ENCODE data around the gene UST.

Gene UST

GRCh38 chr6:148881593-148882311, 134.9 kb downstream of the UST start:
- H2BK5ac ChIP-seq (ENCODE audit: low read length): no peak overlapping the region
- no peak for DNase-seq
- no peak overlapping the region for H2BK15ac ChIP-seq (replicated peaks; ENCODE audit: low read depth)
- no peak overlapping the region for H3K9ac ChIP-seq (ENCODE audit: low read length)
- no peaks in the 10 kb centered on the region for H3K36me3 ChIP-seq (ENCODE audit: control insufficient read depth, insufficient read depth, low read length)
- H3K79me1 ChIP-seq (ENCODE audit: low read length): peaks cover 5% of the 10 kb centered on the region
- H3K4me1 ChIP-seq (ENCODE audit: control insufficient read depth, low read depth, low read length): peaks cover 11% of the 10 kb centered on the region
- H3K4me2 ChIP-seq (ENCODE audit: low read length): no peak overlapping the region
- no peaks in the 10 kb centered on the region for H3K27me3 ChIP-seq (ENCODE audit: insufficient read depth, low read length, poor library complexity)
- H3K23ac ChIP-seq (ENCODE audit: low read length): no peak overlapping the region
- no peak overlapping the region for H3K27ac ChIP-seq (ENCODE audit: low read depth, low read length)
- no peak overlapping the region for H2AK5ac ChIP-seq (ENCODE audit: low read length)
- H4K8ac ChIP-seq (ENCODE audit: low read depth, low read length): no peak overlapping the region
- WGBS (ENCODE audit: extremely low coverage, insufficient coverage, low lambda C conversion rate): no CpG with 5 or more reads among the region's 9 CpGs
- peak overlapping the region; percentile 0 for H3K18ac ChIP-seq (ENCODE audit: low read length)
- no peak overlapping the region for H4K5ac ChIP-seq (ENCODE audit: low read length)
- no peak overlapping the region for H2BK120ac ChIP-seq (ENCODE audit: low read depth, low read length)
- H3K4me3 ChIP-seq (ENCODE audit: low read length): no peak overlapping the region
- peaks cover 4% of the 10 kb centered on the region for H3K79me2 ChIP-seq (ENCODE audit: control insufficient read depth, insufficient read depth, low read length)
- H3K56ac ChIP-seq (ENCODE audit: low read length): no peak overlapping the region
- H3K4ac ChIP-seq (ENCODE audit: low read depth, low read length): no peak overlapping the region

GRCh38 chr6:148883270-148883669, 136.4 kb downstream of the UST start:
- no peak overlapping the region for H2BK5ac ChIP-seq (ENCODE audit: low read length)
- no peak overlapping the region for H4K5ac ChIP-seq (ENCODE audit: low read length)
- H4K8ac ChIP-seq (ENCODE audit: low read depth, low read length): no peak overlapping the region
- H2BK120ac ChIP-seq (ENCODE audit: low read depth, low read length): no peak overlapping the region
- H3K79me2 ChIP-seq (ENCODE audit: control insufficient read depth, insufficient read depth, low read length): peaks cover 3% of the 10 kb centered on the region
- no peak overlapping the region for H3K56ac ChIP-seq (ENCODE audit: low read length)
- no peak overlapping the region for H2BK15ac ChIP-seq (replicated peaks; ENCODE audit: low read depth)
- H3K4ac ChIP-seq (ENCODE audit: low read depth, low read length): no peak overlapping the region
- DNase-seq: no peak
- no peak overlapping the region for H3K9ac ChIP-seq (ENCODE audit: low read length)
- H3K18ac ChIP-seq (ENCODE audit: low read length): no peak overlapping the region
- H3K4me3 ChIP-seq (ENCODE audit: low read length): no peak overlapping the region
- H3K36me3 ChIP-seq (ENCODE audit: control insufficient read depth, insufficient read depth, low read length): no peaks in the 10 kb centered on the region
- H2AK5ac ChIP-seq (ENCODE audit: low read length): no peak overlapping the region
- H3K23ac ChIP-seq (ENCODE audit: low read length): no peak overlapping the region
- no CpG with 5 or more reads among the region's 2 CpGs for WGBS (ENCODE audit: extremely low coverage, insufficient coverage, low lambda C conversion rate)
- H3K4me1 ChIP-seq (ENCODE audit: control insufficient read depth, low read depth, low read length): peaks cover 11% of the 10 kb centered on the region
- no peak overlapping the region for H3K27ac ChIP-seq (ENCODE audit: low read depth, low read length)
- H3K4me2 ChIP-seq (ENCODE audit: low read length): no peak overlapping the region
- peaks cover 2% of the 10 kb centered on the region for H3K79me1 ChIP-seq (ENCODE audit: low read length)
- H3K27me3 ChIP-seq (ENCODE audit: insufficient read depth, low read length, poor library complexity): no peaks in the 10 kb centered on the region

GRCh38 chr6:148884461-148884860, 137.6 kb downstream of the UST start:
- Histone ChIP-seq H3K18ac (ENCODE audit: low read length) (no peak overlapping the region), H4K5ac (ENCODE audit: low read length) (no peak overlapping the region), H3K36me3 (ENCODE audit: control insufficient read depth, insufficient read depth, low read length) (no peaks in the 10 kb centered on the region), H3K56ac (ENCODE audit: low read length) (no peak overlapping the region), H3K79me2 (ENCODE audit: control insufficient read depth, insufficient read depth, low read length) (peaks cover 3% of the 10 kb centered on the region), H3K4me3 (ENCODE audit: low read length) (no peak overlapping the region), H3K4ac (ENCODE audit: low read depth, low read length) (no peak overlapping the region), H2BK5ac (ENCODE audit: low read length) (no peak overlapping the region), H2BK15ac (replicated peaks; ENCODE audit: low read depth) (no peak overlapping the region), H4K8ac (ENCODE audit: low read depth, low read length) (no peak overlapping the region), H2AK5ac (ENCODE audit: low read length) (no peak overlapping the region), H3K79me1 (ENCODE audit: low read length) (peaks cover 2% of the 10 kb centered on the region), H3K27me3 (ENCODE audit: insufficient read depth, low read length, poor library complexity) (no peaks in the 10 kb centered on the region), H2BK120ac (ENCODE audit: low read depth, low read length) (no peak overlapping the region), H3K27ac (ENCODE audit: low read depth, low read length) (no peak overlapping the region), H3K9ac (ENCODE audit: low read length) (no peak overlapping the region), H3K4me1 (ENCODE audit: control insufficient read depth, low read depth, low read length) (peaks cover 11% of the 10 kb centered on the region), H3K23ac (ENCODE audit: low read length) (no peak overlapping the region), H3K4me2 (ENCODE audit: low read length) (no peak overlapping the region)
- no CpG with 5 or more reads among the region's 2 CpGs for WGBS (ENCODE audit: extremely low coverage, insufficient coverage, low lambda C conversion rate)
- DNase-seq: no peak

DNA sequence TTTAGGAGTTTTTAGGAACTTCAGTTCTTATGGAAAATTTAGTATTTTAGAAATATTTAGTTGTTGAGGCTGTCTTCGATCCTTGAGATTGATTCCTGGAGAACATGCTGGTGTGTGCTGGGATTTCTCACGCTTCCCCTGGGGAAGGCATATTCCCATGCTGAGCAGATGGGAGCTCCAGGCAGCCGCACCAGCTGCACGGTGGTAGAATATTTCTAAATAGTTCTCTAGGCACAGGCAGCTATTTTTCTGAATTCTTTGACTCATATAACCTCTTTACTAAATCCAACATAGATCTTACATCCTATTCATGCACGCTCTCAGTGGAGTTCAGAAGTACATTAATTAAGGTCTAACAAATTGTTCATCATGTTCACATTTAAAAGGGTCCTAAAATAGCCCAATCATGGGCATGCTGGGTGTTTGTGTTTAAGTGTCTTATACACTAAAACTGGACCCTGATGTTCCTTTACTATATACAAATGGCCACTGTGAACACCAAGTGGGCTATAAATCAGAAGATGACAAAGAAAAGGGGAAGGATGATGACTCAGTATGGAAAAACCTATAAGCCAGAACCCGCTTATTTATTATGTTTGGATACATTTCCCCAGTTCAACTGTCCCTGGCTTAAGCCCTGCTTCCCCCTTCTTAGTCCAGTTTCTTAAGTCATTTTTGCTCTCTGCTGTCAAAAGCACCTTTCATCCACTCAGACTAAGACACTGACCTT, 138.5 kb downstream of the UST start:
- DNase-seq: no peak
- H3K4me3 ChIP-seq (ENCODE audit: low read length): no peak overlapping the region
- no peak overlapping the region for H4K5ac ChIP-seq (ENCODE audit: low read length)
- H3K4ac ChIP-seq (ENCODE audit: low read depth, low read length): no peak overlapping the region
- H3K36me3 ChIP-seq (ENCODE audit: control insufficient read depth, insufficient read depth, low read length): no peaks in the 10 kb centered on the region
- no peak overlapping the region for H2BK5ac ChIP-seq (ENCODE audit: low read length)
- H3K27ac ChIP-seq (ENCODE audit: low read depth, low read length): peak overlapping the region; percentile 74
- H2BK120ac ChIP-seq (ENCODE audit: low read depth, low read length): no peak overlapping the region
- no peak overlapping the region for H3K23ac ChIP-seq (ENCODE audit: low read length)
- peak overlapping the region; percentile 53 for H3K56ac ChIP-seq (ENCODE audit: low read length)
- H3K79me1 ChIP-seq (ENCODE audit: low read length): peaks cover 2% of the 10 kb centered on the region
- peak overlapping the region; percentile 30 for H3K18ac ChIP-seq (ENCODE audit: low read length)
- H3K27me3 ChIP-seq (ENCODE audit: insufficient read depth, low read length, poor library complexity): no peaks in the 10 kb centered on the region
- H4K8ac ChIP-seq (ENCODE audit: low read depth, low read length): no peak overlapping the region
- no peak overlapping the region for H3K4me2 ChIP-seq (ENCODE audit: low read length)
- no CpG with 5 or more reads among the region's 6 CpGs for WGBS (ENCODE audit: extremely low coverage, insufficient coverage, low lambda C conversion rate)
- H2BK15ac ChIP-seq (replicated peaks; ENCODE audit: low read depth): no peak overlapping the region
- peaks cover 11% of the 10 kb centered on the region for H3K4me1 ChIP-seq (ENCODE audit: control insufficient read depth, low read depth, low read length)
- H2AK5ac ChIP-seq (ENCODE audit: low read length): no peak overlapping the region
- H3K79me2 ChIP-seq (ENCODE audit: control insufficient read depth, insufficient read depth, low read length): peaks cover 3% of the 10 kb centered on the region
- no peak overlapping the region for H3K9ac ChIP-seq (ENCODE audit: low read length)

DNA sequence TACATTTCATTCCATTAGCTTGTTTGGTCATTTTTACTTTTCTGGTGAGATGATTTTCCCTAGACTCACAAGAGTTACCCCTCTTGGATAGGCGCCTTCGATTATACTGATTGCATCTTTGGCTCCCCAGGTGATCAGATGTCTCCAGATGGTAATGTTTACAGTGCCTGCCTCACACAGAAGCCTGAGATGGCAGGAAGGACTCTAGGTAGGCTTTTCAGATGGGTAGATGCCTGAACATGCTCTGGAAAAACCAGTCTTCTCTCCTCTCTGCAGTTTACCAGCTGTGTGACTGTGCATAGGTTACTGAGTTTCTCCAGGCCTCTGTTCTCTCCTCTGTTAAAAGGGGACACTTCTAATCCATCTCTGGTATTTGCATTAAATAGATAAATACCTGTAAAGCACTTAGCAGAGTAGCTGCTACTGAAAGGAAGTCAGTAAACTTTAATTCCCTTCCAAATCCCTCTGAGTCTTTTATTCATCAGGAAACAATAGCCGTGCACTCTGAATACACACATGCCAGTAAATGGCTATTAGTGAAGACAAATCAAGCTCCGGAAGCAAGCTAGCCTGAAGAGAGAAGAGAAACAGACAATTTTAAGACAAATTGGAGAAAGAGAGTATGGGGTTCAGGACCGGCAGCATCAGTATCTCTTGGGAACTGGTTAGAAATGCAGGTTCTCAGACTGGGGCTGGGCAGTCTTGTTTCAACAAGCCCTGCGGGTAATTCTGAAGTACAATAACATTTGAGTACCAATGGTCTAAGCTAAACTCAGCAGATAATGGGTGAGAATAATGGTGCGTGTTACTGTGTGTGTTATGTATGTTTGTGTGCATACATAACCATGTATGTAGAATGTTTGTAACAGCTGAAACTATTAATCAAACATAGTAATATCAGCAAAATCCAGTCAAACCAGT, 139.4 kb downstream of the UST start:
- Histone ChIP-seq H2BK5ac (ENCODE audit: low read length) (no peak overlapping the region), H4K5ac (ENCODE audit: low read length) (no peak overlapping the region), H3K36me3 (ENCODE audit: control insufficient read depth, insufficient read depth, low read length) (no peaks in the 10 kb centered on the region), H2AK5ac (ENCODE audit: low read length) (no peak overlapping the region), H3K27me3 (ENCODE audit: insufficient read depth, low read length, poor library complexity) (no peaks in the 10 kb centered on the region), H3K4me3 (ENCODE audit: low read length) (no peak overlapping the region), H2BK15ac (replicated peaks; ENCODE audit: low read depth) (peak overlapping the region; percentile 39), H3K4me1 (ENCODE audit: control insufficient read depth, low read depth, low read length) (peaks cover 11% of the 10 kb centered on the region), H2BK120ac (ENCODE audit: low read depth, low read length) (no peak overlapping the region), H3K79me1 (ENCODE audit: low read length) (no peaks in the 10 kb centered on the region), H3K79me2 (ENCODE audit: control insufficient read depth, insufficient read depth, low read length) (peaks cover 3% of the 10 kb centered on the region), H3K9ac (ENCODE audit: low read length) (no peak overlapping the region), H3K27ac (ENCODE audit: low read depth, low read length) (peak overlapping the region; percentile 74), H3K23ac (ENCODE audit: low read length) (no peak overlapping the region), H3K18ac (ENCODE audit: low read length) (no peak overlapping the region), H4K8ac (ENCODE audit: low read depth, low read length) (no peak overlapping the region), H3K56ac (ENCODE audit: low read length) (peak overlapping the region; percentile 10), H3K4ac (ENCODE audit: low read depth, low read length) (no peak overlapping the region), H3K4me2 (ENCODE audit: low read length) (no peak overlapping the region)
- whole genome bisulfite sequencing (ENCODE audit: extremely low coverage, insufficient coverage, low lambda C conversion rate): no CpG with 5 or more reads among the region's 7 CpGs
- peak; percentile 50 for DNase-seq

Data from mesendoderm (in vitro differentiated cells).